H9 (cell line): Measurements from ENCODE around the gene PHAF1. TPM values are rescaled to one million over a fixed set of nuclear protein-coding genes. Genes with fewer than 3 reads are reported as not detected.

ENCODE experiments used
- DNase-seq: peaks from one replicate; pipeline ENCODE4 v3.0.0-alpha.2; 2017
- H2AFZ ChIP-seq: one replicate; pipeline ENCODE4 v1.6.1; 2013; ENCODE audit warnings: mild to moderate bottlenecking, low read length, control low read depth, moderate library complexity
- H2AK5ac ChIP-seq: 2 replicates; pipeline ENCODE4 v1.6.1; 2013; ENCODE audit warnings: low read length, control low read depth, mixed read lengths; ENCODE audit not compliant: insufficient read length
- H2BK120ac ChIP-seq: one replicate; pipeline ENCODE4 v1.6.1; 2013; ENCODE audit warnings: low read depth, mild to moderate bottlenecking, low read length, control low read depth, inconsistent platforms; ENCODE audit not compliant: poor library complexity, severe bottlenecking
- H2BK12ac ChIP-seq: 2 replicates; pipeline ENCODE4 v1.6.1; 2013; ENCODE audit warnings: low read length, control low read depth, mixed read lengths, low read depth; ENCODE audit not compliant: insufficient read length
- H2BK15ac ChIP-seq: 2 replicates; pipeline ENCODE4 v1.6.1; 2013; ENCODE audit warnings: low read depth, low read length, control low read depth
- H2BK20ac ChIP-seq: one replicate; pipeline ENCODE4 v1.6.1; 2013; ENCODE audit warnings: low read depth, mild to moderate bottlenecking, low read length, control low read depth, inconsistent platforms; ENCODE audit not compliant: poor library complexity, severe bottlenecking
- H2BK5ac ChIP-seq: 2 replicates; pipeline ENCODE4 v1.6.1; 2013; ENCODE audit warnings: low read length, control low read depth, mixed read lengths; ENCODE audit not compliant: insufficient read length
- H3K14ac ChIP-seq: 2 replicates; pipeline ENCODE4 v1.6.1; 2013; ENCODE audit warnings: low read length, control low read depth; ENCODE audit not compliant: insufficient read depth
- H3K18ac ChIP-seq: 2 replicates; pipeline ENCODE4 v1.6.1; 2013; ENCODE audit warnings: low read depth, mild to moderate bottlenecking, mixed read lengths, low read length, control low read depth; ENCODE audit not compliant: insufficient read length
- H3K23ac ChIP-seq: 2 replicates; pipeline ENCODE4 v1.6.1; 2013; ENCODE audit warnings: low read length, control low read depth, mixed read lengths, low read depth; ENCODE audit not compliant: insufficient read length
- H3K23me2 ChIP-seq: 2 replicates; pipeline ENCODE4 v1.6.1; 2013; ENCODE audit warnings: low read depth, mild to moderate bottlenecking, mixed read lengths, low read length, control low read depth; ENCODE audit not compliant: insufficient read length, poor library complexity, severe bottlenecking
- H3K27ac ChIP-seq: 2 replicates; pipeline ENCODE4 v1.5.1; 2013; ENCODE audit warnings: low read length, control low read depth, mixed read lengths, low read depth; ENCODE audit not compliant: insufficient read length
- H3K27me3 ChIP-seq: 2 replicates; pipeline ENCODE4 v1.6.1; 2013; ENCODE audit warnings: low read length, control low read depth, inconsistent platforms; ENCODE audit not compliant: insufficient read depth
- H3K4ac ChIP-seq: 2 replicates; pipeline ENCODE4 v1.6.1; 2013; ENCODE audit warnings: low read depth, mild to moderate bottlenecking, control low read depth, inconsistent platforms, low read length, moderate library complexity
- H3K4me1 ChIP-seq: 2 replicates; pipeline ENCODE4 v1.6.1; 2013; ENCODE audit warnings: low read length, control low read depth, inconsistent platforms; ENCODE audit not compliant: insufficient read depth
- H3K4me2 ChIP-seq: 2 replicates; pipeline ENCODE4 v1.6.1; 2013; ENCODE audit warnings: low read length, control low read depth, mixed read lengths; ENCODE audit not compliant: insufficient read length, insufficient read depth
- H3K56ac ChIP-seq: 2 replicates; pipeline ENCODE4 v1.6.1; 2013; ENCODE audit warnings: low read depth, mild to moderate bottlenecking, mixed read lengths, low read length, control low read depth; ENCODE audit not compliant: insufficient read length
- H3K79me1 ChIP-seq: 2 replicates; pipeline ENCODE4 v1.6.1; 2013; ENCODE audit warnings: low read depth, mild to moderate bottlenecking, moderate library complexity, low read length, control low read depth, inconsistent platforms; ENCODE audit not compliant: insufficient read depth, poor library complexity, severe bottlenecking
- H3K79me2 ChIP-seq: 2 replicates; pipeline ENCODE4 v1.6.1; 2013; ENCODE audit warnings: low read length, control low read depth, inconsistent platforms; ENCODE audit not compliant: insufficient read depth
- H3K9ac ChIP-seq: 2 replicates; pipeline ENCODE4 v1.6.1; 2013; ENCODE audit warnings: low read length, control low read depth, mixed read lengths; ENCODE audit not compliant: insufficient read length; ENCODE audit errors: extremely low read depth
- H3K9me3 ChIP-seq: one replicate; pipeline ENCODE4 v1.6.1; 2013; ENCODE audit warnings: low read depth, low read length, inconsistent platforms; ENCODE audit not compliant: control insufficient read depth
- H3T11ph ChIP-seq: one replicate; pipeline ENCODE4 v1.6.1; 2013; ENCODE audit warnings: mild to moderate bottlenecking, low read length, control low read depth, inconsistent platforms
- H4K20me1 ChIP-seq: one replicate; pipeline ENCODE4 v1.6.1; 2013; ENCODE audit not compliant: control insufficient read depth, insufficient read length, insufficient read depth
- H4K5ac ChIP-seq: 2 replicates; pipeline ENCODE4 v1.6.1; 2013; ENCODE audit warnings: low read depth, mild to moderate bottlenecking, mixed read lengths, low read length, control low read depth; ENCODE audit not compliant: insufficient read length
- H4K8ac ChIP-seq: replicated peaks from 2 replicates; pipeline ENCODE4 v1.6.1; 2013; ENCODE audit warnings: low read length, control low read depth, mixed read lengths, low read depth; ENCODE audit not compliant: insufficient read length
- H4K91ac ChIP-seq: 2 replicates; pipeline ENCODE4 v1.6.1; 2013; ENCODE audit warnings: low read depth, mild to moderate bottlenecking, moderate library complexity, mixed read lengths, low read length, control low read depth; ENCODE audit not compliant: insufficient read length
- H3K27ac Mint-ChIP-seq, 3 experiments: 2 replicates in 2 of 3; 3 replicates in 1 of 3; pipeline ENCODE4 v1.8.0; 2020 to 2021; ENCODE audit warnings: mixed read lengths in 3 of 3, mild to moderate bottlenecking in 1 of 3, moderate library complexity in 1 of 3
- H3K27me3 Mint-ChIP-seq: 2 replicates; pipeline ENCODE4 v1.8.0; 2021; ENCODE audit warnings: low read depth, mild to moderate bottlenecking, moderate library complexity, mixed read lengths
- H3K36me3 Mint-ChIP-seq, 3 experiments: 2 replicates in 2 of 3; 3 replicates in 1 of 3; pipeline ENCODE4 v1.8.0; 2020 to 2021; ENCODE audit warnings: low read depth in 3 of 3, mixed read lengths in 3 of 3; ENCODE audit not compliant: insufficient read depth in 1 of 3
- H3K4me1 Mint-ChIP-seq, 2 experiments: 2 replicates each; pipeline ENCODE4 v1.8.0; 2020; ENCODE audit warnings: mixed read lengths in 2 of 2
- H3K4me3 Mint-ChIP-seq, 2 experiments: 2 replicates in 1 of 2; 3 replicates in 1 of 2; pipeline ENCODE4 v1.8.0; 2020 to 2021; ENCODE audit warnings: mild to moderate bottlenecking in 2 of 2, mixed read lengths in 2 of 2, moderate library complexity in 1 of 2
- H3K9me3 Mint-ChIP-seq, 2 experiments: 2 replicates in 1 of 2; 3 replicates in 1 of 2; pipeline ENCODE4 v1.8.0; 2020; ENCODE audit warnings: mild to moderate bottlenecking in 2 of 2, mixed read lengths in 2 of 2, moderate library complexity in 1 of 2
- CTCF ChIP-seq: fragments of 200-600 bp; sonication (generic); conservative IDR thresholded peaks from 3 replicates; pipeline ENCODE4 v1.8.0; 2021; ENCODE audit warnings: antibody characterized with exemption, mild to moderate bottlenecking
- WGBS: extraction: QIAGEN DNeasy Blood & Tissue Kit; methylation state at CpG from one replicate; pipeline ENCODE4 v1.1.7; 2013; ENCODE audit warnings: missing lambda C conversion rate, low lambda C conversion rate, mixed read lengths; ENCODE audit not compliant: insufficient read length; ENCODE audit errors: extremely low coverage; 5-methylcytosine and 5-hydroxymethylcytosine counted together
- total RNA-seq: library from RNA; stranded (reverse); gene quantifications from 2 replicates; pipeline ENCODE4 v1.2.1, GENCODE V29; 2021

The PHAF1 gene
- total RNA-seq, 1 experiment from 2014 or later = 18.8 TPM

DNA sequence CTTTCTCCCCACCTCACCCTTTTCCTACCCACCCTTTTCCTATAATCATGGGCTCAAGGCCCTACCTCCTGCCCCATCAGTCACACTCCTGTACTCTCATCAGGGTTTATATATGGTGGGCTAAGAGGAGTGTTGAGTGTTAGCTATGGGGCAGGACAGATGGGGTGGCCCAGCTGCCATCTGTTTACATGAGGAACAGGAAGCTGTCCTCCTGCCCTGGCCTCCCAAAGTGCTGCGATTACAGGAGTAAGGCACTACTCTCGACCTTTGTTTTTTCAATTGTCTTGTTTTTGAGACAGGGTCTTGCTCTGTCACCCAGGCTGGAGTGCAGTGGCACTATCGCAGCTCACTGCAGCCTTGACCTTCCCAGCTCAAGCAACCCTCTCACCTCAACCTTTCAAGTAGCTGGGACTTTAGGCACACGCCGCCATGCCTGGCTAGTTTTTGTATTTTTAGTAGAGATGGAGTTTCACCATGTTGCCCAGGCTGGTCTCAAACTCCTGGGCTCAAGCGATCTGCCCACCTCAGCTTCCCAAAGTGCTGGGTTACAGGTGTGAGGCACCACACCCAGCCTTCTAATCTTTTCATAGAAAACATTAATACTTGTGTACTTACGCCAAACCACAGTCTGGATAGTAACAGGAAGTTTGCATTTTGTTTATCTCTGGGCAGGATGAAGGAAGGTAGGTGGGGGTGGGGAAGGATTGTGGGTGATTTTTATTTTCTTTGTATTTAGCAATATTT lies 48.3 kb downstream of the PHAF1 start:
- Histone ChIP-seq H3K27me3 (peaks cover 90% of the 10 kb centered on the region), H2BK5ac (no peak overlapping the region), H3K18ac (no peak overlapping the region), H3T11ph (no peak overlapping the region), H3K23me2 (peaks cover 20% of the 10 kb centered on the region), H3K14ac (no peak overlapping the region), H4K20me1 (no peaks in the 10 kb centered on the region), H3K23ac (no peak overlapping the region), H2BK15ac (no peak overlapping the region), H3K79me2 (no peaks in the 10 kb centered on the region), H3K56ac (no peak overlapping the region), H3K27ac (no peak overlapping the region), H4K91ac (no peak overlapping the region), H3K4ac (no peak overlapping the region), H3K79me1 (no peaks in the 10 kb centered on the region), H4K8ac (no peak overlapping the region), H2BK20ac (no peak overlapping the region), H2AK5ac (no peak overlapping the region), H3K4me2 (no peak overlapping the region), H4K5ac (no peak overlapping the region), H3K9me3 (no peaks in the 10 kb centered on the region), H2BK120ac (no peak overlapping the region), H2AFZ (no peak overlapping the region), H2BK12ac (no peak overlapping the region), H3K4me1 (no peaks in the 10 kb centered on the region), H3K9ac (no peak overlapping the region)
- peaks cover 3 to 9% of the 10 kb centered on the region in 2 experiments; a peak in 3 of 5 replicates for H3K9me3 Mint-ChIP-seq
- peaks cover 100% of the 10 kb centered on the region for H3K27me3 Mint-ChIP-seq
- TF ChIP-seq CTCF = no peak
- H3K4me1 Mint-ChIP-seq = peaks cover 7 to 19% of the 10 kb centered on the region in 2 experiments
- H3K4me3 Mint-ChIP-seq = peak overlapping the region in 1 of 2 experiments; percentile 79; a peak in 3 of 5 replicates
- no peak for DNase-seq
- WGBS = no CpG with 5 or more reads among the region's 7 CpGs
- H3K36me3 Mint-ChIP-seq = no peaks in the 10 kb centered on the region; a peak in 1 of 7 replicates
- H3K27ac Mint-ChIP-seq = no peak overlapping the region
